H7 (cell line): Measurements from ENCODE around the gene ELL. TPM values are rescaled to one million over a fixed set of nuclear protein-coding genes. Genes with fewer than 3 reads are reported as not detected.
A peak's percentile ranks its signal among the peaks of the same experiment; 100 is the strongest.

Experiments
- DNase-seq: peaks from one replicate; pipeline ENCODE4 v3.0.0; 2012
- H3K27me3 ChIP-seq: 2 replicates; pipeline ENCODE4 v1.6.0; 2011; ENCODE audit warnings: mild to moderate bottlenecking, low read length; ENCODE audit not compliant: control insufficient read depth, insufficient read depth
- H3K36me3 ChIP-seq: replicated peaks from 2 replicates; pipeline ENCODE4 v1.5.1; 2011; ENCODE audit warnings: low read length; ENCODE audit not compliant: control insufficient read depth, insufficient read depth
- H3K4me3 ChIP-seq: 2 replicates; pipeline ENCODE4 v1.5.1; 2011; ENCODE audit warnings: low read depth, mild to moderate bottlenecking, control low read depth, low read length, moderate library complexity; ENCODE audit not compliant: insufficient read depth
- total RNA-seq: library from RNA; depleted of rRNA; stranded (reverse); fragments of >200 nt; shearing (Covaris generic); gene quantifications from 2 replicates; pipeline ENCODE4 v1.2.3, GENCODE V29; 2014

ELL gene
- total RNA-seq, 1 experiment from 2014 or later, result 17.0 TPM

- H3K27me3 ChIP-seq, result no peaks in the 10 kb centered on the region
- no peak overlapping the region for H3K4me3 ChIP-seq
- no peak for DNase-seq
- H3K36me3 ChIP-seq, result no peaks in the 10 kb centered on the region
These were observed 43.1 kb downstream of the ELL start for GRCh38 chr19:18478545-18479311.

- Histone ChIP-seq H3K4me3 (no peak overlapping the region), H3K36me3 (no peaks in the 10 kb centered on the region), H3K27me3 (no peaks in the 10 kb centered on the region)
- DNase-seq, result no peak
These were observed 43.9 kb downstream of the ELL start for GRCh38 chr19:18477974-18478373.

- Histone ChIP-seq H3K36me3 (no peaks in the 10 kb centered on the region), H3K4me3 (no peak overlapping the region), H3K27me3 (no peaks in the 10 kb centered on the region)
- no peak for DNase-seq
These were observed 44.7 kb downstream of the ELL start for GRCh38 chr19:18477042-18477779.

GRCh38 chr19:18476507-18477041 lies 45.3 kb downstream of the ELL start:
- DNase-seq, result no peak
- Histone ChIP-seq H3K27me3 (no peaks in the 10 kb centered on the region), H3K4me3 (no peak overlapping the region), H3K36me3 (no peaks in the 10 kb centered on the region)

GRCh38 chr19:18475762-18476331 lies 46.0 kb downstream of the ELL start:
- H3K4me3 ChIP-seq, result no peak overlapping the region
- H3K27me3 ChIP-seq, result no peaks in the 10 kb centered on the region
- DNase-seq, result peak; percentile 60
- H3K36me3 ChIP-seq, result no peaks in the 10 kb centered on the region

- DNase-seq, result no peak
- Histone ChIP-seq H3K27me3 (no peaks in the 10 kb centered on the region), H3K4me3 (no peak overlapping the region), H3K36me3 (no peaks in the 10 kb centered on the region)
These were observed 46.8 kb downstream of the ELL start for GRCh38 chr19:18475004-18475453.

- H3K27me3 ChIP-seq, result no peaks in the 10 kb centered on the region
- no peak overlapping the region for H3K4me3 ChIP-seq
- DNase-seq, result no peak
- H3K36me3 ChIP-seq, result no peaks in the 10 kb centered on the region; the same call in 1 of the 2 replicates
These were observed 47.4 kb downstream of the ELL start for GRCh38 chr19:18474366-18474887.

- DNase-seq, result no peak
- Histone ChIP-seq H3K27me3 (no peaks in the 10 kb centered on the region), H3K4me3 (no peak overlapping the region)
These were observed 48.2 kb downstream of the ELL start for GRCh38 chr19:18473706-18474087.

GRCh38 chr19:18473003-18473705 lies 48.7 kb downstream of the ELL start:
- H3K27me3 ChIP-seq, result no peaks in the 10 kb centered on the region
- H3K4me3 ChIP-seq, result no peak overlapping the region
- no peak for DNase-seq
- H3K36me3 ChIP-seq, result no peaks in the 10 kb centered on the region; the same call in 1 of the 2 replicates

More at GRCh38 chr19:18473706-18474087, 48.2 kb downstream of the ELL start:
- no peaks in the 10 kb centered on the region; the same call in 1 of the 2 replicates for H3K36me3 ChIP-seq

- DNase-seq, result no peak
- H3K4me3 ChIP-seq, result no peak overlapping the region
- H3K27me3 ChIP-seq, result no peaks in the 10 kb centered on the region
These were observed 51.1 kb downstream of the ELL start for GRCh38 chr19:18470787-18471186.

GRCh38 chr19:18469069-18469846 lies 52.6 kb downstream of the ELL start:
- DNase-seq, result peak; percentile 95
- H3K4me3 ChIP-seq, result no peak overlapping the region
- H3K36me3 ChIP-seq, result no peaks in the 10 kb centered on the region; the same call in 1 of the 2 replicates
- H3K27me3 ChIP-seq, result no peaks in the 10 kb centered on the region

More at GRCh38 chr19:18470787-18471186, 51.1 kb downstream of the ELL start:
- H3K36me3 ChIP-seq, result no peaks in the 10 kb centered on the region; the same call in 1 of the 2 replicates

- no peak overlapping the region for H3K4me3 ChIP-seq
- H3K27me3 ChIP-seq, result no peaks in the 10 kb centered on the region
- DNase-seq, result no peak
- H3K36me3 ChIP-seq, result no peaks in the 10 kb centered on the region; the same call in 1 of the 2 replicates
These were observed 53.4 kb downstream of the ELL start for GRCh38 chr19:18468517-18468916.

GRCh38 chr19:18467978-18468377 lies 53.9 kb downstream of the ELL start:
- Histone ChIP-seq H3K27me3 (no peaks in the 10 kb centered on the region), H3K4me3 (no peak overlapping the region), H3K36me3 (no peaks in the 10 kb centered on the region; the same call in 1 of the 2 replicates)
- no peak for DNase-seq
